HEK293 (cell line): ENCODE results near the gene GLCCI1.
"Not testable (repeated sequence)": the region's sequence is repeated elsewhere in the genome, so short reads cannot be mapped to it uniquely, and the experiment has no call there.

Experiments used
- CTCF ChIA-PET: fragments of 350-600 bp; formaldehyde crosslinking; extraction: SDS; loops from one replicate; lab custom pipeline; 2021; ENCODE audit warnings: antibody characterized with exemption; lab: Yijun Ruan, JAX
- POLR2A ChIA-PET: fragments of 300-600 bp; formaldehyde crosslinking; extraction: SDS; loops from one replicate; lab custom pipeline; 2020; ENCODE audit warnings: antibody characterized with exemption, inconsistent platforms; lab: Yijun Ruan, JAX
- H3K27ac ChIP-seq: fragments of 200-500 bp; sonication (Bioruptor generic); 2 replicates; pipeline ENCODE4 v1.5.1; 2014; ENCODE audit warnings: low read depth, low read length, control low read depth, inconsistent platforms; ENCODE audit errors: extremely low read depth
- H3K36me3 ChIP-seq, 2 experiments: fragments of 200-500 bp in 1 of 2; sonication (Bioruptor generic) in 1 of 2; 1 replicate in 1 of 2; 2 replicates in 1 of 2; pipeline ENCODE4 v1.5.1; 2014 to 2017; ENCODE audit warnings: inconsistent platforms in 2 of 2, low read length in 2 of 2; ENCODE audit not compliant: control insufficient read depth in 2 of 2, insufficient read depth in 1 of 2
- H3K4me1 ChIP-seq: fragments of 200-500 bp; sonication (Bioruptor generic); 2 replicates; pipeline ENCODE4 v1.5.1; 2014; ENCODE audit warnings: mild to moderate bottlenecking, low read length, inconsistent platforms; ENCODE audit not compliant: control insufficient read depth, insufficient read depth
- H3K4me3 ChIP-seq: 2 replicates; pipeline ENCODE4 v1.5.1; 2011; ENCODE audit warnings: low read depth, mild to moderate bottlenecking, control low read depth, low read length, moderate library complexity
- H3K9me3 ChIP-seq: fragments of 200-500 bp; sonication (Bioruptor generic); 2 replicates; pipeline ENCODE4 v1.5.1; 2014; ENCODE audit warnings: low read depth, low read length, inconsistent platforms; ENCODE audit not compliant: control insufficient read depth, insufficient read depth
- SETDB1 ChIP-seq: IDR thresholded peaks from one replicate; pipeline ENCODE4 v1.6.1; 2017; ENCODE audit warnings: mild to moderate bottlenecking, low read length, moderate library complexity, mixed read lengths; ENCODE audit not compliant: insufficient read length
- ZFP3 ChIP-seq: fragments of 450-650 bp; formaldehyde crosslinking; IDR thresholded peaks from 2 replicates; pipeline ENCODE4 v1.5.1; 2016; ENCODE audit warnings: low read depth, missing biosample characterization, missing genetic modification characterization
- ZFP69B ChIP-seq: fragments of 450-650 bp; formaldehyde crosslinking; IDR thresholded peaks from 2 replicates; pipeline ENCODE4 v1.5.1; 2016; ENCODE audit warnings: missing biosample characterization, missing genetic modification characterization
- ZNF214 ChIP-seq: fragments of 450-650 bp; formaldehyde crosslinking; IDR thresholded peaks from 2 replicates; pipeline ENCODE4 v1.5.1; 2017; ENCODE audit warnings: missing biosample characterization, mild to moderate bottlenecking, missing genetic modification characterization, borderline replicate concordance
- ZNF266 ChIP-seq: fragments of 450-650 bp; formaldehyde crosslinking; IDR thresholded peaks from 2 replicates; pipeline ENCODE4 v1.5.1; 2016; ENCODE audit warnings: missing biosample characterization, missing genetic modification characterization, low read depth
- ZNF777 ChIP-seq: fragments of 450-650 bp; formaldehyde crosslinking; IDR thresholded peaks from 2 replicates; pipeline ENCODE4 v1.5.1; 2017; ENCODE audit warnings: missing biosample characterization, missing genetic modification characterization, borderline replicate concordance
- ZNF792 ChIP-seq: fragments of 450-650 bp; formaldehyde crosslinking; IDR thresholded peaks from 2 replicates; pipeline ENCODE4 v1.5.1; 2016; ENCODE audit warnings: missing biosample characterization, missing genetic modification characterization
- TF ChIP-seq, protein P1 (sequence below): fragments of 450-650 bp; formaldehyde crosslinking; IDR thresholded peaks from 2 replicates; pipeline ENCODE4 v1.5.1; 2016; ENCODE audit warnings: missing biosample characterization, missing genetic modification characterization, borderline replicate concordance
- TF ChIP-seq, protein P2 (sequence below): fragments of 450-650 bp; IDR thresholded peaks from 2 replicates; pipeline ENCODE4 v1.5.1; 2018; ENCODE audit warnings: missing biosample characterization, mild to moderate bottlenecking, missing genetic modification characterization
- TF ChIP-seq, protein P3 (sequence below): fragments of 450-650 bp; formaldehyde crosslinking; IDR thresholded peaks from 2 replicates; pipeline ENCODE4 v1.5.1; 2016; ENCODE audit warnings: missing biosample characterization, missing genetic modification characterization
- TF ChIP-seq, protein P4 (sequence below): fragments of 450-650 bp; formaldehyde crosslinking; IDR thresholded peaks from 2 replicates; pipeline ENCODE4 v1.5.1; 2017; ENCODE audit warnings: missing biosample characterization, missing genetic modification characterization

Gene GLCCI1

DNA sequence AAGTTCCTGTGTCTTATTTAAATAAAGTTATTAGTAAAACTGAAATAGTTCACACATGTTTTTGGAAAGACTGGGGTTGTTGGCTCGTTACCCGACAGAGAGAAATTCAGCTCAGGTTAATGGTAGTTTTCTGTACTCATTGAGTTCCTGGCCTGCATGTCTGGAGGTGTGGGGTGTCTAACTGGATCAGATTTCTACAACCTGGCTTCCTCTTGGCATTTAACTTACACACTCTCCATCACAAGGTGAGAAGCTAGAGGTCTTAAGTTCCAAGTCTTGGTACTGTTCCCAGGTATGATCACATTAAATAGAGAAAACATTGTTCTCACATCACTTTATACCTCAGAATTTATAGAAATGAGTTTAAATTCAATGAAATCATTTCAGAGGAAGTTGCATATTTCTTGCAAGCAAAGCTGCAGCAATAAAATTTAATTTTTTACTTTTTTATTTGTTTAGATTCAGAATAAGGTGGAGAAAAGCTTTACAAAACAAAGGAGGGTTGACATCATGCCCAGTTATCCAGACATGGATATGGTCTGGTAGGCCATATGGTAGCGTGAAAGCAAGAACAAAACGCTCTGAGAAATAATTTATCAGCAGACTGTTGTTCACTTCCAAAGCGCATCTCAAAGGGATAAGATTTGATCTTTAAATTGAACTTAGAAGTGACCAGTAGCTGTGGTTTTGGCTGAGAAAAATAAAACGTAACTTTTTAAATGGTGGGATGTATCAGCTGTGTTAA is 120.6 kb downstream of the GLCCI1 start (continued):
- TF ChIP-seq, protein P1, sequence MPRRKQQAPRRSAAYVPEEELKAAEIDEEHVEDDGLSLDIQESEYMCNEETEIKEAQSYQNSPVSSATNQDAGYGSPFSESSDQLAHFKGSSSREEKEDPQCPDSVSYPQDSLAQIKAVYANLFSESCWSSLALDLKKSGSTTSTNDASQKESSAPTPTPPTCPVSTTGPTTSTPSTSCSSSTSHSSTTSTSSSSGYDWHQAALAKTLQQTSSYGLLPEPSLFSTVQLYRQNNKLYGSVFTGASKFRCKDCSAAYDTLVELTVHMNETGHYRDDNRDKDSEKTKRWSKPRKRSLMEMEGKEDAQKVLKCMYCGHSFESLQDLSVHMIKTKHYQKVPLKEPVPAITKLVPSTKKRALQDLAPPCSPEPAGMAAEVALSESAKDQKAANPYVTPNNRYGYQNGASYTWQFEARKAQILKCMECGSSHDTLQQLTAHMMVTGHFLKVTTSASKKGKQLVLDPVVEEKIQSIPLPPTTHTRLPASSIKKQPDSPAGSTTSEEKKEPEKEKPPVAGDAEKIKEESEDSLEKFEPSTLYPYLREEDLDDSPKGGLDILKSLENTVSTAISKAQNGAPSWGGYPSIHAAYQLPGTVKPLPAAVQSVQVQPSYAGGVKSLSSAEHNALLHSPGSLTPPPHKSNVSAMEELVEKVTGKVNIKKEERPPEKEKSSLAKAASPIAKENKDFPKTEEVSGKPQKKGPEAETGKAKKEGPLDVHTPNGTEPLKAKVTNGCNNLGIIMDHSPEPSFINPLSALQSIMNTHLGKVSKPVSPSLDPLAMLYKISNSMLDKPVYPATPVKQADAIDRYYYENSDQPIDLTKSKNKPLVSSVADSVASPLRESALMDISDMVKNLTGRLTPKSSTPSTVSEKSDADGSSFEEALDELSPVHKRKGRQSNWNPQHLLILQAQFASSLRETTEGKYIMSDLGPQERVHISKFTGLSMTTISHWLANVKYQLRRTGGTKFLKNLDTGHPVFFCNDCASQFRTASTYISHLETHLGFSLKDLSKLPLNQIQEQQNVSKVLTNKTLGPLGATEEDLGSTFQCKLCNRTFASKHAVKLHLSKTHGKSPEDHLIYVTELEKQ: no peak

DNA sequence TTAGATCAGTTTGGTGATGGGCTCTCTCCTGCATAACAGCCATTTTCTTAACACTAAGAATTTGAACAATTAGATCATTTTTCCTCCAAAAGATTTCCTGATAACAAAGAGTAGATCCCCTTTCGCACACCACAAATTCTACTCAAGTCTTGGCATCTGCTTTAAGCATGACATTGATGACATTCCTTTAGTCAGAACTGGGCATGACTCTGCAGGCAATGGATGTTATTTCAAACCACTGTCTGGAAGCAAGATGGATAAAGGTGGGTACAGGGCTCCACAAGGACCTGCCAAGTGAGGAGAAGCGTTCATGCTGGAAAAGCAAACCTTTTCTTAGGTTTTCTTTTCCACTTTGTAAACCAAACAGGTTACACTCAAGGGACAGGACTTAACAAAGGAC is 123.5 kb downstream of the GLCCI1 start:
- Histone ChIP-seq H3K4me1 (no peaks in the 10 kb centered on the region), H3K9me3 (no peaks in the 10 kb centered on the region), H3K27ac (no peak overlapping the region), H3K36me3 (peaks cover 0 to 1% of the 10 kb centered on the region in 2 experiments; a peak in 1 of 3 replicates), H3K4me3 (no peak overlapping the region)
- TF ChIP-seq ZNF266 (tag by site-specific recombination): no peak
- TF ChIP-seq SETDB1: no peak
- no peak for TF ChIP-seq ZNF777 (tag by site-specific recombination)
- TF ChIP-seq ZNF214 (tag by site-specific recombination): no peak
- TF ChIP-seq, protein P2, sequence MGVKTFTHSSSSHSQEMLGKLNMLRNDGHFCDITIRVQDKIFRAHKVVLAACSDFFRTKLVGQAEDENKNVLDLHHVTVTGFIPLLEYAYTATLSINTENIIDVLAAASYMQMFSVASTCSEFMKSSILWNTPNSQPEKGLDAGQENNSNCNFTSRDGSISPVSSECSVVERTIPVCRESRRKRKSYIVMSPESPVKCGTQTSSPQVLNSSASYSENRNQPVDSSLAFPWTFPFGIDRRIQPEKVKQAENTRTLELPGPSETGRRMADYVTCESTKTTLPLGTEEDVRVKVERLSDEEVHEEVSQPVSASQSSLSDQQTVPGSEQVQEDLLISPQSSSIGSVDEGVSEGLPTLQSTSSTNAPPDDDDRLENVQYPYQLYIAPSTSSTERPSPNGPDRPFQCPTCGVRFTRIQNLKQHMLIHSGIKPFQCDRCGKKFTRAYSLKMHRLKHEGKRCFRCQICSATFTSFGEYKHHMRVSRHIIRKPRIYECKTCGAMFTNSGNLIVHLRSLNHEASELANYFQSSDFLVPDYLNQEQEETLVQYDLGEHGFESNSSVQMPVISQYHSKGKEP (tag by site-specific recombination): no peak
- TF ChIP-seq ZFP3: no peak
- ChIA-PET CTCF (no interaction called here), POLR2A (interaction anchor here (0.6 kb wide), 1 partner anchor 458 kb away, joined by 5 read pairs; no protein-coding TSS in a partner anchor)

DNA sequence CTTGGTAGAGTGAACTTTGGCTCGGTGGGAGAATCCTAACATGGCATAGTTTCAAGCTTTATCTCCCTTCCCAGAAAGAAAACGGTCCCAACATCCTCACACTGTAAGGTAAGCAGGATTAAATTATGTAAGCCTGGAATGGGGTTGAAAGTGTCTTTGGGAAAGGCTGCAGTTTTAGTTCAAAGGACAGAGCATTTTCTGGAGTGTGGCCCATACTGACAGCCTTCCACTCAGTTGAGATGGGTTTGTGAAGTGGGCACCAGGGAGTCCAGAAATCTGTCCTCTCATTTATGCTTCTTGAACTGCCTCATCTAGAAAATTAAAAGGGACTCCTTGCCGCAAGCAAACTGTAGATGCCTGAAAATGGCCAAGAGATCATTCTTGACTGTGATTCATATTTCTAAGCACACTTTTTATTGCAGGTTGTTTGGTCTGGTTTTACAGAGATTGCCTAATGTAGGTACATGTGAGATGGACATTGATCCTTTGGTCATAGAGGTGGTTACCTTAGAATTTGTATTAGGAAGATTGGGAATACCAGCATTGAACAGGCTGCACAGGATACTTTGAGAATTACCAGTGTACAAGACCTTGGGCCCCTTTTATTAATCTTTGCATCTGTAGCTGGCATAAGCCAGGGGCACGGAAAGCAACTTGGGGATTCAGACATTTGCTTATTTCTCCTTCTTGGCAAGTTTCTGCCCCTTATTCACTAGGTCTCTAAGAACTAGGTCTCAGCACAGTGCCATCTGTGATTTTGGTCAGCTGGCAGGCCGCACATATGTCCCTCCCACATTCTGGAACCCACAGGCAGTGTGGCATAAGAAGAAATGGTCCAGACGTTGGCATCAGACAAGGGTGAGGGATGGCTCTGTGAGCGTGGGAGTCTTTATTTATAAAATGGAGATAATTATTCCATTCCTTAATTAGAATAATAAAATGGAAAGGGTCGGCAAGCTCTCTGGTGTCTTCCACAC is 125.9 kb downstream of the GLCCI1 start:
- Histone ChIP-seq H3K4me3 (no peak overlapping the region), H3K4me1 (no peaks in the 10 kb centered on the region), H3K27ac (no peak overlapping the region), H3K36me3 (no peaks in the 10 kb centered on the region), H3K9me3 (no peaks in the 10 kb centered on the region)
- TF ChIP-seq ZFP69B (tag by site-specific recombination) (no peak), ZNF792 (no peak)
- TF ChIP-seq, protein P3, sequence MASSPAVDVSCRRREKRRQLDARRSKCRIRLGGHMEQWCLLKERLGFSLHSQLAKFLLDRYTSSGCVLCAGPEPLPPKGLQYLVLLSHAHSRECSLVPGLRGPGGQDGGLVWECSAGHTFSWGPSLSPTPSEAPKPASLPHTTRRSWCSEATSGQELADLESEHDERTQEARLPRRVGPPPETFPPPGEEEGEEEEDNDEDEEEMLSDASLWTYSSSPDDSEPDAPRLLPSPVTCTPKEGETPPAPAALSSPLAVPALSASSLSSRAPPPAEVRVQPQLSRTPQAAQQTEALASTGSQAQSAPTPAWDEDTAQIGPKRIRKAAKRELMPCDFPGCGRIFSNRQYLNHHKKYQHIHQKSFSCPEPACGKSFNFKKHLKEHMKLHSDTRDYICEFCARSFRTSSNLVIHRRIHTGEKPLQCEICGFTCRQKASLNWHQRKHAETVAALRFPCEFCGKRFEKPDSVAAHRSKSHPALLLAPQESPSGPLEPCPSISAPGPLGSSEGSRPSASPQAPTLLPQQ (tag by site-specific recombination): no peak
- TF ChIP-seq, protein P4, sequence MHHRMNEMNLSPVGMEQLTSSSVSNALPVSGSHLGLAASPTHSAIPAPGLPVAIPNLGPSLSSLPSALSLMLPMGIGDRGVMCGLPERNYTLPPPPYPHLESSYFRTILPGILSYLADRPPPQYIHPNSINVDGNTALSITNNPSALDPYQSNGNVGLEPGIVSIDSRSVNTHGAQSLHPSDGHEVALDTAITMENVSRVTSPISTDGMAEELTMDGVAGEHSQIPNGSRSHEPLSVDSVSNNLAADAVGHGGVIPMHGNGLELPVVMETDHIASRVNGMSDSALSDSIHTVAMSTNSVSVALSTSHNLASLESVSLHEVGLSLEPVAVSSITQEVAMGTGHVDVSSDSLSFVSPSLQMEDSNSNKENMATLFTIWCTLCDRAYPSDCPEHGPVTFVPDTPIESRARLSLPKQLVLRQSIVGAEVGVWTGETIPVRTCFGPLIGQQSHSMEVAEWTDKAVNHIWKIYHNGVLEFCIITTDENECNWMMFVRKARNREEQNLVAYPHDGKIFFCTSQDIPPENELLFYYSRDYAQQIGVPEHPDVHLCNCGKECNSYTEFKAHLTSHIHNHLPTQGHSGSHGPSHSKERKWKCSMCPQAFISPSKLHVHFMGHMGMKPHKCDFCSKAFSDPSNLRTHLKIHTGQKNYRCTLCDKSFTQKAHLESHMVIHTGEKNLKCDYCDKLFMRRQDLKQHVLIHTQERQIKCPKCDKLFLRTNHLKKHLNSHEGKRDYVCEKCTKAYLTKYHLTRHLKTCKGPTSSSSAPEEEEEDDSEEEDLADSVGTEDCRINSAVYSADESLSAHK (tag by site-specific recombination): no peak
- ChIA-PET POLR2A (no interaction called here), CTCF (no interaction called here)

DNA sequence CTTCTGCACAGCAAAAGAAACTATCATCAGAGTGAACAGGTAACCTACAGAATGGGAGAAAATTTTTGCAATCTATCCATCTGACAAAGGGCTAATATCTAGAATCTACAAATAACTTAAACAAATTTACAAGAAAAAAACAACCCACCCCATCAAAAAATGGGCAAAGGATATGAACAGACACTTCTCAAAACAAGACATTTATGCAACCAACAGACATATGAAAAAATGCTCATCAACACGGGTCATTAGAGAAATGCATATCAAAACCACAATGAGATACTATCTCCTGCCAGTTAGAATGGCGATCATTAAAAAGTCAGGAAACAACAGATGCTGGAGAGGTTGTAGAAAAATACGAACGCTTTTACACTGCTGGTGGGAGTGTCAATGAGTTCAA is 132.7 kb downstream of the GLCCI1 start:
- CTCF ChIA-PET, POLR2A ChIA-PET, H3K4me1 ChIP-seq, H3K27ac ChIP-seq, H3K4me3 ChIP-seq, H3K9me3 ChIP-seq, H3K36me3 ChIP-seq: not testable (repeated sequence)
